Endometrium (tissue), 2 donors: ENCODE data around the gene MAEA.

ENCODE experiments used
- FAIRE-seq: peaks from 2 replicates; lab custom pipeline; 2012; peaks lifted over from hg19 to GRCh38; lab: Jason Lieb, UNC
- donor health status: control.
- donor health status: control.

The MAEA gene

DNA sequence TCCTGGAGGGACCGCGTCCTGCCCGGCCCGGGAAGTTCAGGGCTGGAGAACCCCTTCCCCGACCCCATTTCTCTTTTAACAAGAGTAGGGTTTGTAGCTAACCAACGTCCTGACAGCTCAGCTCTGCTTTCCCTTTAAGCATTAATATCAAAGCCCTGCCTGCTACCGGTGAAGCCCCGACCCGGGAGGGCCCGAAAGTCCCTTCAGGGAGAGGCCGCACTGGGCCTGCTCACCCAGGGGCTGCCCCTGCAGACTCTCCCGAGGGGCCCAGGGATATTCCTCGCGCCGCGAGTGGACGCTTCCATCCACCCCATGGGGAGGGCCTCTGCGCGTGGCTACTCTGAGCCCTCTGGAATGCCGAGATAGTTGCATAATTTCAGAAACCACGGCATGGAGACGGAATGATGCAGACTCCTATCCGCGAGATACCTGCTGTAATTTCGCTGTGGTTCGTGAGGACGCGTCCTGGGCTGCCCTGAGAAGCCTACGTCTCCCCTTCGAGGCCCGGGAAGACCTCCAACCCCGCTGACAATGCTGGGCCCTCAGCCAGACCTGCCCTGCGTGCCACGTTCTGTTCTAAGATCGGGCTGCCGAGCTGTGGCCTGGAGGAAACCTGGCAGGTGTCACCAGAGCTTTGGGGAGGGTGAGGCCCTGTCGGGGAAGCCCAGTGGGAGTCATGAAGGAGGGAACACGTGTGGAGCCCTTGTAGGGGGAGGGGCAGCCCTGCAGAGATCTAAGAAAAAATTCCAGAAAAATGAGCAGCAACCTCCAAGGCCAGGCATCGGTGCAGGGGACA lies 39.8 kb upstream of the MAEA start:
- no peak for FAIRE-seq

- FAIRE-seq, result no peak
These were observed 39.2 kb upstream of the MAEA start for GRCh38 chr4:1250527-1250812.

- FAIRE-seq, result no peak
These were observed 38.5 kb upstream of the MAEA start for GRCh38 chr4:1250921-1251772.

- no peak for FAIRE-seq
These were observed 38.0 kb upstream of the MAEA start for GRCh38 chr4:1251773-1252066.

GRCh38 chr4:1252928-1253492 lies 36.7 kb upstream of the MAEA start:
- FAIRE-seq, result no peak

DNA sequence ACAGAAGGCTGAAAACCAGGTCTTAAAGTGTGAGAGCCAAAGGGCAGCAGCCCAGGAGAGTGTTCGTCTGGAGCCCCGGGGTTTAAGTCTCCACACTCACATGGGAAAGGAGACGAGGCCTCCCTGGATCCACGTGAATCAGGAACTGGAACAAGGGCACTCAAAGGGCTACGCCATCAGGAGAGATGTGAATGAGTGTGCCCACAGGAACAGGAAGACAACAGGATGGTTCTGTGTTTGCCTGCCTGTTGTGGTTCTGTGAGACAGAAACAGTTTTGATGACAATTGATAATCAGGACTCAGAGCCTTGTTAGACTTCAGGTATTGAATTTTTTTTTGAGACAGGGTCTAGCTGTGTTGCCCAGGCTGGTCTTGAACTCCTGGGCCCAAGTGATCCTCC lies 35.9 kb upstream of the MAEA start:
- no peak for FAIRE-seq

- no peak for FAIRE-seq
These were observed 34.5 kb upstream of the MAEA start for GRCh38 chr4:1255151-1255550.

DNA sequence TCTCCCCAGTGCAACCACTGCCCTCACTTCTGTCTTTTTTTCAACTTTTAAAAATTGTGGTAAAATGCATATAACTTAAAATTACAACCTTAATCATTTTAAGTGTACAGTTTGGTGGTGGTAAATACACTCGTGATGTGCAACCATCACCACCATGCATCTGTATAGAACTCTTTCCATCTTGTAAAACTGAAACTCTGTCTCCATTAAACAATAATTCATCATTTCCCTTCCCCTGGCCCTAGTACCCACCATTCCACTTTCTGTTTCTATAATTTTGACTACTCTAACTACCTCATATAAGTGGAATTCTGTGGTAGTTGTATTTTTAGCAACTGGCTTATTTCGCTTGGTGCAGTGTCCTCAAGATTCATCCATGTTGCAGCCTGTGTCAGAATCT lies 34.0 kb upstream of the MAEA start:
- FAIRE-seq, result no peak

GRCh38 chr4:1258457-1258856 lies 31.2 kb upstream of the MAEA start:
- FAIRE-seq, result no peak

GRCh38 chr4:1259966-1260365 lies 29.7 kb upstream of the MAEA start:
- no peak for FAIRE-seq

DNA sequence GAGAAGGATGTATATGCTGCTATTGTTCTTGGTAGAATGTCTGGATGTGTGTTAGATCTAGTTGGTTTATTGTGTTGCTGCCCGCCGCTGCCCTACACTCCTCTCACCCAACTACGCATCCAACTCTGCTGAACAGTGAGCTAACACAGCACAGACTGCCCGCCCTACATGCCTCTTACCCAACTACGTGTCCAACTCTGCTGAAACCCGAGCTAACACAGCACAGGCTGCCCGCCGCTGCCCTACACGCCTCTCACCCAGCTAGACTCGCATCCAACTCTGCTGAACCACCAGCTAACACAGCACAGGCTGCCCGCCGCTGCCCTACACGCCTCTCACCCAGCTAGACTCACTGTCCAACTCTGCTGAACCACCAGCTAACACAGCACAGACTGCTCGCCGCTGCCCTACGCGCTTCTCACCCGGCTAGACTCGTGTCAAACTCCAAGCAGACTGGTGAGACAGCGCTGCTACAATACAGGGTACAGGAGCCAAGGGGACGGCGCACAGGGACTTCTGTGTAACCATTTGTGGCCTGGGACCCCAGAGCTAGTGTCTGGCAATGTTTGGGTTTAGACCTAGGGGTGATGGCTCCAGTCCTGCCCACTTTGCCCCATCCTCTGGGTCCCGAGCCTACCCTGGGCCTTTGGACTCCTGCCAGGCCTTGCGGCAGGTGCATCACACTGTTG lies 29.1 kb upstream of the MAEA start:
- FAIRE-seq, result no peak

GRCh38 chr4:1261107-1261928 lies 28.4 kb upstream of the MAEA start:
- no peak for FAIRE-seq

DNA sequence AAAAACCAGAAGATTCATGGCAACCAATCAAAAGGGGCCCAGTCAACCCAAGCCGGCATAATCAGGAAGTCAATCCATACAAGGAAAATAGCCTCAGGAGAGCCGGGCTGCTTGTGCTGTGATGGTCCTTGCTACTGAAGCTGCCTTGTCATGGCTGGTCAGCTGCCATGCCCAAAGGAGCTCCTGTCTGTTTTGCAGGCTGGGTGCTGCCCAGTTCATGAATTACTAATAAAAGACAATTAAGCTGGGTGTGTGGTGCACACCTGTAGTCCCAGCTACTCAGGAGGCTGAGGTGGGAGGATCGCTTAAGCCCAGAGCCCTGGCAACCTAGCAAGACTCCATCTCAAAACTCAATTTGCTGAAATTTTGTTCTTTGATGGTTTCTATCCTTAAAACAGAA lies 24.7 kb upstream of the MAEA start:
- no peak for FAIRE-seq

- FAIRE-seq, result no peak
These were observed 24.3 kb upstream of the MAEA start for GRCh38 chr4:1265351-1265750.

GRCh38 chr4:1266881-1267763 lies 22.6 kb upstream of the MAEA start:
- no peak for FAIRE-seq

DNA sequence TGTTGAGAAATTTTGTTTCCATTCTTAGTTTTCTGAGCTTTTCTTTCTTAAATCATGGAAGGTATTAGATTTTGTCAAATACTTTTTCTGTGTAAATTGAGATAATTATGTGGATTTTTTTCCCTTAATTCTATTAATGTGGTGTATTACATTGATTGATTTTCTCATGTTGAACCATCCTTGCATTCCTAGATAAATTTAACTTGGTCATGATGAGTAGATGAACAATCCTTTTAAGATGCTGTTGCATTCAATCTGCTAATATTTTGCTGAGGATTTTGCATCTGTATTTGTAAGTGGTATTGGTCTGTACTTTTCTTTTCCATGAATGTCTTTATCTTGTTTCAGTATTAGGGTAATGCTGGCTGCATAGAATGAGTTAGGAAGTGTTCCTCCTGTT lies 20.5 kb upstream of the MAEA start:
- FAIRE-seq, result no peak

DNA sequence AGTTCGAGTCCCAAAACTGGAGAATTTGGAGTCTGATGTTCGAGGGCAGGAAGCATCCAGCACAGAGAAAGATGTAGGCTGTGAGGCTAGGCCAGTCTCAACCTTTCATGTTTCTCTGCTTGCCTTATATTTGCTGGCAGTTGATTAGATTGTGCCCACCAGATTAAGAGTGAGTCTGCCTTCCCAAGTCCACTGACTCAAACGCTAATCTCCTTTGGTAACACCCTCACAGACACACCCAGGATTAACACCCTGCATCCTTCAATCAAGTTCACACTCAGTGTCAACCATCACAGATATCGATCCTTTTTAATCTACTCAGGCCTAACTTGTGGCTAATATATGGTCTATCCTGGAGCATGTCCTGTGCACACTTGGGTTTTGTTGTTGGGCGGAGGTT lies 18.0 kb upstream of the MAEA start:
- FAIRE-seq, result no peak

DNA sequence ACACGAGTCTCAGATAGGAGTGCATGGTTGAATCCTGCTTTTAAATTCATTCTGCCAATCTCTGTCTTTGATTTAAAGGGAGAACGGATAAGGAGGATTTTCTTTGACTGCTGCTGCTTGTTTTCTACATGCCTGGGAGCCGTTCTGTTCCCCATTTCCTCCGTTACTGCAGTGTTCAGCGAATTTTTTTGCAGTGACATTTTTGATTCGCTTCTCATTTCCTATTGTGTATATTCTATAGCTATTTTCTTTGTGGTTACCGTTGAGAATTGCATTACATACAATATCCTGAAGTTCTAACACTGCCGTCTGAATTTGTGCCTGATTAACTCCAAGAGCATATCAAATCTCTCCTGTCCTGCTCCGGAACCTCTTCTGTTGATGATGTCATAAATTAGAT lies 14.8 kb upstream of the MAEA start:
- FAIRE-seq, result no peak

DNA sequence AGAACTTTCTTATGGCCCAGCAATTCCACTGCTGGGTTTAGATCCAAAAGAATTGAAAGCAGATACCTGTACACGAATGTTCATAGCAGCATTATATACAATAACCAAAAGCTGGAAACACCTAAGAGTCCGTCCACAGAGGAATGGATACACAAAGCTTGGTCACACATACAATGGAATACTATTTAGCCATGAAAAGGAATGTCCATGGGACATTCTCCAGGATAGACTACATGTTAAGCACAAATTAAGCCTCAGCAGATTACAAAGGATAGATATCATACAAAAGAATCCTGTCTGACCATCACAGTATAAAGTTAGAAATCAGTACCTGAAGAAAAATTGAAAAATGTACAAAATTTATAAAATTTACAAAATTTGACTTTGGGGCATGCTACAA lies 12.7 kb upstream of the MAEA start:
- FAIRE-seq, result no peak

DNA sequence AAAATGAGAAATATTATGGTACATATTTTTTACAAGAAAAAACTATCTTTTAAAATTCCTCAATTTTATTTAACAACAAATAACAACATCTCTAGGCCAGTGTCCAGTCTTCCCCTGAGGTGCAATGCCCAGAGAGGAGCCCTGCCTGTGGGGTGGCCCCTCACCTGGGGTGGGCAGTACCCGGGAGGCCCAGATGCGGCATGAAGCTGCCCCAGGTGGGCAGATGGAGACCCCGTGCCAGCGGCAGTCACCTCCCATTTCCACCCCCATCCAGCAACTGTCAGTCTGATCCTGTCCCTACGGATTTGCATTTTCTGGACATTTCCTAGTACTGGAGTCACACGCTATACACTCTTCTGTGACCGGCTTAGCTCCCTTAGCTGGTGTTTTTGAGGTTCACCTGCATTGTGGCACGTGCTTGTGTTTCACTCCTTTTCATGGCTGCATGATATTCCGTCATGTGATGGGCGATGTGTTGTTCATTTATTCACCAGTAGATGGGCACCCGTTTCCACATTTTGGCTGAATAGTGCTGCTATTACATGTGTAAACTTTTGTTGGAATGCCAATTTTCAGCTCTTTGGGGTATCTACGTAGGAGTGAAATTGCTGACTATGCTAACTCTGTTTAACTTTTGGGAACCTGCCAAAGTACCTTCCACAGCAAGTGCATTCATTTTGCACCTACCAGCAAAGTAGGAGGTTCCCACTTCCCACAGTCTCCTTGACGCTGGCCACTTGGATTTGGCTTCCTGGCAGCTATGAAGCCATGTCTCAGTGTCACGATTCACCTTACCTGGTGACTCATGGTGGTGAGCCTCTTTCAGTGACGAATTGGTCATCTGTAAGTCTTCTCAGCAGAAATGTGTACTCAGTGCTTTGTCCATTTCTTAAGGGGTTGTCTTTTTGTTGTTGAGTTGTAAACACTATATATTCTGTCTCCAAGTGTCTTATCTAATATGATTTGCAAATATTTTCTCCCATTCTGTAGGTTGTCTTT lies 11.7 kb upstream of the MAEA start:
- FAIRE-seq, result no peak
